ENCODE data around the gene KIT.

Gene KIT

GRCh38 chr4:54677853-54678650 lies 20.3 kb downstream of the KIT start:
- H3K4me3 ChIP-seq (ENCODE audit: low read length): no peak overlapping the region
- no peaks in the 10 kb centered on the region for H3K27me3 ChIP-seq (ENCODE audit: insufficient read depth, low read length)
- 90% methylated on average over 3 of the region's 7 CpGs for WGBS
- H3K36me3 ChIP-seq (ENCODE audit: insufficient read depth, low read length): no peaks in the 10 kb centered on the region
- H3K9ac ChIP-seq (ENCODE audit: low read depth, low read length): no peak overlapping the region
- H3K9me3 ChIP-seq (ENCODE audit: insufficient read depth, low read depth, low read length): no peaks in the 10 kb centered on the region
- H3K27ac ChIP-seq (ENCODE audit: low read depth, low read length): no peak overlapping the region
- peaks cover 43% of the 10 kb centered on the region for H3K4me1 ChIP-seq (ENCODE audit: insufficient read depth, low read length)

GRCh38 chr4:54678826-54679225 lies 21.1 kb downstream of the KIT start:
- no peaks in the 10 kb centered on the region for H3K36me3 ChIP-seq (ENCODE audit: insufficient read depth, low read length)
- no peaks in the 10 kb centered on the region for H3K27me3 ChIP-seq (ENCODE audit: insufficient read depth, low read length)
- peaks cover 43% of the 10 kb centered on the region for H3K4me1 ChIP-seq (ENCODE audit: insufficient read depth, low read length)
- no peak overlapping the region for H3K27ac ChIP-seq (ENCODE audit: low read depth, low read length)
- no peak overlapping the region for H3K9ac ChIP-seq (ENCODE audit: low read depth, low read length)
- no peaks in the 10 kb centered on the region for H3K9me3 ChIP-seq (ENCODE audit: insufficient read depth, low read depth, low read length)
- no peak overlapping the region for H3K4me3 ChIP-seq (ENCODE audit: low read length)

- Histone ChIP-seq H3K4me3 (ENCODE audit: low read length) (no peak overlapping the region), H3K9ac (ENCODE audit: low read depth, low read length) (no peak overlapping the region), H3K36me3 (ENCODE audit: insufficient read depth, low read length) (no peaks in the 10 kb centered on the region), H3K4me1 (ENCODE audit: insufficient read depth, low read length) (peaks cover 41% of the 10 kb centered on the region), H3K27ac (ENCODE audit: low read depth, low read length) (no peak overlapping the region), H3K9me3 (ENCODE audit: insufficient read depth, low read depth, low read length) (no peaks in the 10 kb centered on the region), H3K27me3 (ENCODE audit: insufficient read depth, low read length) (no peaks in the 10 kb centered on the region)
- WGBS: 92% methylated on average over 1 of the region's 1 CpG
These were observed 22.1 kb downstream of the KIT start for GRCh38 chr4:54679813-54680212.

- H3K9me3 ChIP-seq (ENCODE audit: insufficient read depth, low read depth, low read length): no peaks in the 10 kb centered on the region
- no peaks in the 10 kb centered on the region for H3K27me3 ChIP-seq (ENCODE audit: insufficient read depth, low read length)
- no peaks in the 10 kb centered on the region for H3K36me3 ChIP-seq (ENCODE audit: insufficient read depth, low read length)
- no peak overlapping the region for H3K27ac ChIP-seq (ENCODE audit: low read depth, low read length)
- no peak overlapping the region for H3K9ac ChIP-seq (ENCODE audit: low read depth, low read length)
- H3K4me1 ChIP-seq (ENCODE audit: insufficient read depth, low read length): peaks cover 9% of the 10 kb centered on the region
- WGBS: 91% methylated on average over 8 of the region's 8 CpGs
- H3K4me3 ChIP-seq (ENCODE audit: low read length): no peak overlapping the region
These were observed 26.0 kb downstream of the KIT start for GRCh38 chr4:54683616-54684346.

GRCh38 chr4:54685810-54686209 lies 28.1 kb downstream of the KIT start:
- Histone ChIP-seq H3K27ac (ENCODE audit: low read depth, low read length) (no peak overlapping the region), H3K9me3 (ENCODE audit: insufficient read depth, low read depth, low read length) (no peaks in the 10 kb centered on the region), H3K9ac (ENCODE audit: low read depth, low read length) (no peak overlapping the region), H3K36me3 (ENCODE audit: insufficient read depth, low read length) (no peaks in the 10 kb centered on the region), H3K4me1 (ENCODE audit: insufficient read depth, low read length) (no peaks in the 10 kb centered on the region), H3K4me3 (ENCODE audit: low read length) (no peak overlapping the region), H3K27me3 (ENCODE audit: insufficient read depth, low read length) (no peaks in the 10 kb centered on the region)
- 88% methylated on average over 1 of the region's 1 CpG for WGBS

- no peaks in the 10 kb centered on the region for H3K9me3 ChIP-seq (ENCODE audit: insufficient read depth, low read depth, low read length)
- no peaks in the 10 kb centered on the region for H3K4me1 ChIP-seq (ENCODE audit: insufficient read depth, low read length)
- 91% methylated on average over 9 of the region's 11 CpGs for WGBS
- no peak overlapping the region for H3K4me3 ChIP-seq (ENCODE audit: low read length)
- H3K36me3 ChIP-seq (ENCODE audit: insufficient read depth, low read length): no peaks in the 10 kb centered on the region
- H3K9ac ChIP-seq (ENCODE audit: low read depth, low read length): no peak overlapping the region
- H3K27ac ChIP-seq (ENCODE audit: low read depth, low read length): no peak overlapping the region
- H3K27me3 ChIP-seq (ENCODE audit: insufficient read depth, low read length): no peaks in the 10 kb centered on the region
These were observed 30.4 kb downstream of the KIT start for GRCh38 chr4:54687887-54688841.

GRCh38 chr4:54695337-54695736 lies 37.6 kb downstream of the KIT start:
- Histone ChIP-seq H3K27me3 (ENCODE audit: insufficient read depth, low read length) (no peaks in the 10 kb centered on the region), H3K9me3 (ENCODE audit: insufficient read depth, low read depth, low read length) (no peaks in the 10 kb centered on the region), H3K4me1 (ENCODE audit: insufficient read depth, low read length) (no peaks in the 10 kb centered on the region), H3K36me3 (ENCODE audit: insufficient read depth, low read length) (peaks cover 29% of the 10 kb centered on the region; the same call in 1 of the 2 replicates), H3K4me3 (ENCODE audit: low read length) (no peak overlapping the region), H3K27ac (ENCODE audit: low read depth, low read length) (no peak overlapping the region), H3K9ac (ENCODE audit: low read depth, low read length) (no peak overlapping the region)
- WGBS: 95% methylated on average over 12 of the region's 12 CpGs

- WGBS: 96% methylated on average over 3 of the region's 3 CpGs
- Histone ChIP-seq H3K27ac (ENCODE audit: low read depth, low read length) (no peak overlapping the region), H3K4me1 (ENCODE audit: insufficient read depth, low read length) (no peaks in the 10 kb centered on the region), H3K4me3 (ENCODE audit: low read length) (no peak overlapping the region), H3K9me3 (ENCODE audit: insufficient read depth, low read depth, low read length) (no peaks in the 10 kb centered on the region), H3K36me3 (ENCODE audit: insufficient read depth, low read length) (peaks cover 29% of the 10 kb centered on the region; the same call in 1 of the 2 replicates), H3K9ac (ENCODE audit: low read depth, low read length) (no peak overlapping the region), H3K27me3 (ENCODE audit: insufficient read depth, low read length) (no peaks in the 10 kb centered on the region)
These were observed 38.0 kb downstream of the KIT start for GRCh38 chr4:54695788-54696187.

- no peaks in the 10 kb centered on the region for H3K4me1 ChIP-seq (ENCODE audit: insufficient read depth, low read length)
- H3K36me3 ChIP-seq (ENCODE audit: insufficient read depth, low read length): peaks cover 29% of the 10 kb centered on the region; the same call in 1 of the 2 replicates
- no peak overlapping the region for H3K9ac ChIP-seq (ENCODE audit: low read depth, low read length)
- 93% methylated on average over 5 of the region's 5 CpGs for WGBS
- H3K27ac ChIP-seq (ENCODE audit: low read depth, low read length): no peak overlapping the region
- no peak overlapping the region for H3K4me3 ChIP-seq (ENCODE audit: low read length)
- H3K9me3 ChIP-seq (ENCODE audit: insufficient read depth, low read depth, low read length): no peaks in the 10 kb centered on the region
- no peaks in the 10 kb centered on the region for H3K27me3 ChIP-seq (ENCODE audit: insufficient read depth, low read length)
These were observed 38.9 kb downstream of the KIT start for GRCh38 chr4:54696649-54697048.

- peaks cover 37% of the 10 kb centered on the region; the same call in 1 of the 2 replicates for H3K36me3 ChIP-seq (ENCODE audit: insufficient read depth, low read length)
- no peaks in the 10 kb centered on the region for H3K27me3 ChIP-seq (ENCODE audit: insufficient read depth, low read length)
- H3K9ac ChIP-seq (ENCODE audit: low read depth, low read length): no peak overlapping the region
- H3K4me3 ChIP-seq (ENCODE audit: low read length): no peak overlapping the region
- WGBS: 45% methylated on average over 2 of the region's 2 CpGs
- H3K27ac ChIP-seq (ENCODE audit: low read depth, low read length): no peak overlapping the region
- H3K4me1 ChIP-seq (ENCODE audit: insufficient read depth, low read length): no peaks in the 10 kb centered on the region
- H3K9me3 ChIP-seq (ENCODE audit: insufficient read depth, low read depth, low read length): no peaks in the 10 kb centered on the region
These were observed 43.2 kb downstream of the KIT start for GRCh38 chr4:54700986-54701385.

- Histone ChIP-seq H3K9me3 (ENCODE audit: insufficient read depth, low read depth, low read length) (no peaks in the 10 kb centered on the region), H3K27me3 (ENCODE audit: insufficient read depth, low read length) (no peaks in the 10 kb centered on the region), H3K27ac (ENCODE audit: low read depth, low read length) (no peak overlapping the region), H3K36me3 (ENCODE audit: insufficient read depth, low read length) (peaks cover 37% of the 10 kb centered on the region; the same call in 1 of the 2 replicates), H3K9ac (ENCODE audit: low read depth, low read length) (no peak overlapping the region), H3K4me3 (ENCODE audit: low read length) (no peak overlapping the region), H3K4me1 (ENCODE audit: insufficient read depth, low read length) (no peaks in the 10 kb centered on the region)
- 97% methylated on average over 3 of the region's 4 CpGs for WGBS
These were observed 45.4 kb downstream of the KIT start for GRCh38 chr4:54703182-54703581.
